Measurements from ENCODE around the gene KDM4C. TPM values are rescaled to one million over a fixed set of nuclear protein-coding genes. Genes with fewer than 3 reads are reported as not detected.

KDM4C gene
- total and polyA plus RNA-seq, 2 donors (not counting 1 experiment from before 2014, with no cell fraction given), result 49.7 to 141 TPM

- H3K36me3 ChIP-seq (replicated peaks in 1 of 2; ENCODE audit: control extremely low read depth in 1 of 2, control insufficient read depth in 1 of 2, extremely low read depth in 1 of 2, insufficient read depth in 2 of 2, low read length in 1 of 2), result peaks cover 0 to 14% of the 10 kb centered on the region in 2 experiments
These were observed 88.1 kb downstream of the KDM4C start for GRCh38 chr9:6845880-6846279.

More at GRCh38 chr9:6845880-6846279, 88.1 kb downstream of the KDM4C start:
- ChIA-PET CTCF (interaction anchor here (1.3 to 1.5 kb wide), 2 partner anchors 19 to 22 kb away, joined by 3 to 4 read pairs; no protein-coding TSS in a partner anchor), POLR2A (no interaction called here)
- Mint-ChIP-seq H3K4me3 (no peak overlapping the region), H3K27ac (no peak overlapping the region), H3K27me3 (no peaks in the 10 kb centered on the region), H3K4me1 (peaks cover 24% of the 10 kb centered on the region), H3K9me3 (ENCODE audit: insufficient read depth) (no peaks in the 10 kb centered on the region)
- Histone ChIP-seq H3K27me3 (replicated peaks in 1 of 4; ENCODE audit: control extremely low read depth in 1 of 4, control insufficient read depth in 3 of 4, insufficient read depth in 4 of 4, low read length in 3 of 4) (no peaks in the 10 kb centered on the region), H3K4me3 (ENCODE audit: control extremely low read depth in 1 of 5, extremely low read depth in 1 of 5, insufficient read depth in 1 of 5, low read depth in 2 of 5, low read length in 4 of 5) (no peak overlapping the region), H3K27ac (ENCODE audit: low read length in 2 of 2) (no peak overlapping the region), H3K9ac (ENCODE audit: low read length) (no peak overlapping the region), H3K4me2 (replicated peaks; ENCODE audit: low read depth, low read length, poor library complexity, severe bottlenecking) (no peak overlapping the region), H4K20me1 (ENCODE audit: control insufficient read depth, insufficient read depth, low read length, poor library complexity, severe bottlenecking) (peaks cover 33% of the 10 kb centered on the region), H2AFZ (ENCODE audit: insufficient read depth, low read depth, low read length, poor library complexity, severe bottlenecking) (no peak overlapping the region), H3K4me1 (ENCODE audit: control insufficient read depth in 2 of 2, insufficient read depth in 2 of 2, low read length in 2 of 2) (no peaks in the 10 kb centered on the region), H3K9me3 (ENCODE audit: control extremely low read depth in 1 of 3, control insufficient read depth in 2 of 3, insufficient read depth in 1 of 3, low read length in 2 of 3) (no peaks in the 10 kb centered on the region), H3K79me2 (ENCODE audit: control insufficient read depth, insufficient read depth, low read length) (peaks cover 84% of the 10 kb centered on the region)
- no peak for ATAC-seq (ENCODE audit: low read depth)
- TF ChIP-seq CTCF (IDR thresholded peaks at IDR 0.05), result no peak
- TF ChIP-seq EZH2 (IDR thresholded peaks at IDR 0.05; ENCODE audit: borderline replicate concordance, insufficient read depth, low read depth, low read length, poor library complexity, severe bottlenecking), result no peak
- DNase-seq, result no peak
- intact Hi-C loops (cut with micrococcal nuclease), result no loop called here
- 100% methylated on average over 1 of the region's 2 CpGs for WGBS (ENCODE audit: insufficient coverage)
